HG03280 (cell line): ENCODE data around the gene PTX4.

Experiments
- ATAC-seq: cut with Tn5 transposase; IDR thresholded peaks from one replicate; pipeline ENCODE4 v1.9.1; 2021; ENCODE audit warnings: mild to moderate bottlenecking, moderate library complexity; ENCODE audit not compliant: unreplicated experiment

Gene PTX4

GRCh38 chr16:1488619-1489018 is at the start of gene PTX4:
Gene PTX4, minus strand, starts transcription at chr16:1488944. Its CDS starts 35 bp downstream, at chr16:1488909.
- ATAC-seq, result no peak

GRCh38 chr16:1537763-1538289 is 49.1 kb upstream of the PTX4 start:
- no peak for ATAC-seq

- ATAC-seq, result no peak
These were observed 48.4 kb upstream of the PTX4 start for GRCh38 chr16:1537138-1537577.

GRCh38 chr16:1536601-1537000 is 47.9 kb upstream of the PTX4 start:
- ATAC-seq, result no peak

GRCh38 chr16:1535391-1536291 is 46.9 kb upstream of the PTX4 start:
- ATAC-seq, result no peak

GRCh38 chr16:1534021-1535020 is 45.6 kb upstream of the PTX4 start:
- no peak for ATAC-seq

GRCh38 chr16:1533443-1533951 is 44.8 kb upstream of the PTX4 start, which contains the start of gene TMEM204:
Gene TMEM204, plus strand, starts transcription at chr16:1533666. Its CDS starts 610 bp downstream, at chr16:1534276.
- ATAC-seq, result no peak

- no peak for ATAC-seq
These were observed 44.0 kb upstream of the PTX4 start for GRCh38 chr16:1532771-1533170.

GRCh38 chr16:1532081-1532760 is 43.5 kb upstream of the PTX4 start:
- no peak for ATAC-seq

- no peak for ATAC-seq
These were observed 42.8 kb upstream of the PTX4 start for GRCh38 chr16:1531638-1531910.

GRCh38 chr16:1530883-1531637 is 42.3 kb upstream of the PTX4 start:
- no peak for ATAC-seq

GRCh38 chr16:1530349-1530882 is 41.7 kb upstream of the PTX4 start:
- no peak for ATAC-seq

- ATAC-seq, result no peak
These were observed 40.3 kb upstream of the PTX4 start for GRCh38 chr16:1528921-1529537.

- ATAC-seq, result no peak
These were observed 39.4 kb upstream of the PTX4 start for GRCh38 chr16:1527836-1528811.

- no peak for ATAC-seq
These were observed 38.1 kb upstream of the PTX4 start for GRCh38 chr16:1526608-1527555.

GRCh38 chr16:1525871-1526607 is 37.3 kb upstream of the PTX4 start:
- no peak for ATAC-seq
